H1 (cell line): ENCODE measurements around the gene RAB34. TPM values are rescaled to one million over a fixed set of nuclear protein-coding genes. Genes with fewer than 3 reads are reported as not detected.

ENCODE experiments used
- ASH2L ChIP-seq: fragments of 200-600, 300-600 bp; sonication (generic); IDR thresholded peaks from one replicate; pipeline ENCODE4 v1.7.1; 2017; ENCODE audit warnings: low read length
- CBX5 ChIP-seq: fragments of 300-800, 300-1000 bp; sonication (generic); IDR thresholded peaks from 2 replicates; pipeline ENCODE4 v1.7.1; 2016; ENCODE audit warnings: antibody characterized with exemption, low read length, low read depth
- CHD2 ChIP-seq: IDR thresholded peaks from 2 replicates; pipeline ENCODE4 v1.6.1; 2012; ENCODE audit warnings: low read length, improper control_type of control experiment
- CTBP2 ChIP-seq: IDR thresholded peaks from 2 replicates; pipeline ENCODE4 v1.7.0; 2011; ENCODE audit warnings: borderline replicate concordance, mild to moderate bottlenecking, moderate library complexity, mixed read lengths, low read length; ENCODE audit not compliant: insufficient read depth, insufficient read length
- FOSL1 ChIP-seq: IDR thresholded peaks from 2 replicates; pipeline ENCODE4 v1.6.1; 2011; ENCODE audit warnings: mild to moderate bottlenecking, low read depth, low read length, moderate library complexity; ENCODE audit not compliant: insufficient read depth
- POLR2A ChIP-seq, 2 experiments: IDR thresholded peaks; 1 replicate in 1 of 2; 2 replicates in 1 of 2; pipeline ENCODE4 v1.6.1; 2011; ENCODE audit warnings: low read depth in 2 of 2, low read length in 2 of 2, mild to moderate bottlenecking in 2 of 2; ENCODE audit errors: control extremely low read depth in 1 of 2
- RAD21 ChIP-seq, 2 experiments: IDR thresholded peaks in 1 of 2; conservative IDR thresholded peaks in 1 of 2; 2 replicates each; pipeline ENCODE4 v1.6.1; 2011; ENCODE audit warnings: low read depth in 2 of 2, low read length in 2 of 2, improper control_type of control experiment in 1 of 2, inconsistent platforms in 1 of 2, mild to moderate bottlenecking in 1 of 2, moderate library complexity in 1 of 2
- SIN3A ChIP-seq, 2 experiments: IDR thresholded peaks in 1 of 2; conservative IDR thresholded peaks in 1 of 2; 2 replicates each; pipeline ENCODE4 v1.6.1; 2011 to 2012; ENCODE audit warnings: low read length in 2 of 2, improper control_type of control experiment in 1 of 2, low read depth in 1 of 2, mild to moderate bottlenecking in 1 of 2
- SP2 ChIP-seq: IDR thresholded peaks from 2 replicates; pipeline ENCODE4 v1.6.1; 2012; ENCODE audit warnings: mild to moderate bottlenecking, low read length, inconsistent platforms
- polyA plus RNA-seq, 7 experiments: library from polyadenylated mRNA; depleted of rRNA in 3 of 7; stranded (reverse) in 5 of 7; unstranded in 2 of 7; fragments of >200 nt in 5 of 7; fragments of 200-250 nt in 2 of 7; gene quantifications; 1 replicate in 5 of 7; 2 replicates in 1 of 7; 4 replicates in 1 of 7; pipeline versions ENCODE4 v1.2.1 to v1.2.3, GENCODE V29; 2011 to 2013; ENCODE audit warnings: missing spikeins in 2 of 7, mixed read lengths in 2 of 7
- total RNA-seq: library from RNA; stranded (reverse); fragmentation: NEBNext Ultra II Directional; extraction: Animal tissue kit (Norgen Biotek cat#: 25700); gene quantifications from 2 replicates; pipeline ENCODE4 v1.2.1, GENCODE V29; 2021

RAB34 gene
- total and polyA plus RNA-seq, 2 of the 8 experiments (the other 6 are each of a cell fraction or from before 2014, with no cell fraction given): 237 to 305 TPM

DNA sequence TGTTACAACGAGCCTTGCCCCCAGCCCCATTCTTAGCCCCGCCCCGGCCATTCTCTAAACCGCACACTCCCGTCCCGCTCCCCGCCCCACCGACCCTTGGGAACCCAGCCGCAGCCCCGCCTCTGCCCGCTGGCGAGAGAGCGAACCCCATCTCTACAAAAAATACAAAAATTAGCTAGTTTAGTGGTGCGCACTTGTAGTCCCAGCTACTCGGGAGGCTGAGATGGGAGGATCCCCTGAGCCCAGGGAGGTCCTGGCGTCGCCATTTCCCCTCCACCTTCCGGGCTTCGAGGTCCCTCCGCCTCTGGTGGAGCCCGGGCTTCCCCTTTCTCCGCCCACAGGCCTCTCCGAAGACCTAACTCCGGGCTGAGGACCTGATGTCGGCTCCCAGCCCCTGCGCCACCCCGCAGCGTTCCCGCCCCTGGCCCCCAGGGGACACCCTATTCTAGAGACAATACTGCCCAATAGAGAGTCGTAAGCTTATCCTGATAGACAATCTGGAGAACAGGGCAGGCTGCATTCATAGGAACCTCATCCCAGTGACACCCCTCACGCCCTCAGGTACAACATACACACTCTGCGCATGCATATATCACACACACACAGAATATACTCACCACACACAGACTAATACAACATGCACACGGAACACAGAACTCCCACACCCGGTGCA lies 5.5 kb downstream of the RAB34 start (continued):
- TF ChIP-seq RAD21 (IDR thresholded peaks at IDR 0.05 in 1 of 2, conservative IDR thresholded peaks at IDR 0.05 in 1 of 2; ENCODE audit: low read depth in 2 of 2, low read length in 2 of 2) (no peak), POLR2A (IDR thresholded peaks at IDR 0.05; ENCODE audit: control extremely low read depth in 1 of 2, low read depth in 2 of 2, low read length in 2 of 2) (peak in 1 of 2 experiments; percentile 26; a peak in 2 of 3 replicates), CTBP2 (no peak), CHD2 (no peak), ASH2L (peak; percentile 52), SIN3A (conservative IDR thresholded peaks at IDR 0.05 in 1 of 2, IDR thresholded peaks at IDR 0.05 in 1 of 2; ENCODE audit: low read depth in 1 of 2, low read length in 2 of 2) (0 out of 4 replicates have a peak, but pooled peaks of 1 of the 2 experiments have one; percentile 5), FOSL1 (no peak), CBX5 (no peak), SP2 (no peak)
